Liver (tissue), 3 donors: ENCODE data around the gene STXBP6.

Experiments used
- ATF3 ChIP-seq: IDR thresholded peaks from 2 replicates; pipeline ENCODE4 v1.6.1; 2016; ENCODE audit warnings: antibody characterized with exemption
- CTCF ChIP-seq: fragments of 150-350 bp; IDR thresholded peaks from 2 replicates; pipeline ENCODE4 v1.5.1; 2017; ENCODE audit warnings: improper control_type of control experiment, low read depth, low read length; ENCODE audit not compliant: missing input control
- MAX ChIP-seq: IDR thresholded peaks from 2 replicates; pipeline ENCODE4 v1.6.1; 2016; ENCODE audit warnings: antibody characterized with exemption
- REST ChIP-seq: IDR thresholded peaks from 2 replicates; pipeline ENCODE4 v1.6.1; 2016; ENCODE audit warnings: antibody characterized with exemption, mild to moderate bottlenecking
- ZBTB33 ChIP-seq: IDR thresholded peaks from 2 replicates; pipeline ENCODE4 v1.6.1; 2016; ENCODE audit warnings: antibody characterized with exemption
- donor health status: healthy.
- donor health status: healthy.

GRCh38 chr14:24814346-24814745 is 235.6 kb downstream of the STXBP6 start:
- no peak for TF ChIP-seq CTCF
- no peak for TF ChIP-seq REST
- TF ChIP-seq ZBTB33 = no peak
- no peak for TF ChIP-seq ATF3
- no peak for TF ChIP-seq MAX
